H1 (cell line): ENCODE measurements around the gene EPS8L1.

Source experiments
- BRCA1 ChIP-seq: IDR thresholded peaks from 2 replicates; pipeline ENCODE4 v1.6.1; 2012; ENCODE audit warnings: low read depth, low read length, improper control_type of control experiment
- CBX5 ChIP-seq: fragments of 300-800, 300-1000 bp; sonication (generic); IDR thresholded peaks from 2 replicates; pipeline ENCODE4 v1.7.1; 2016; ENCODE audit warnings: antibody characterized with exemption, low read length, low read depth
- CTCF ChIP-seq, 3 experiments: IDR thresholded peaks; 1 replicate in 2 of 3; 2 replicates in 1 of 3; pipeline versions ENCODE4 v1.5.1 to v1.6.1; 2011; ENCODE audit warnings: low read length in 3 of 3, mild to moderate bottlenecking in 3 of 3, inconsistent platforms in 2 of 3, low read depth in 1 of 3, moderate library complexity in 1 of 3; ENCODE audit not compliant: insufficient read depth in 1 of 3; ENCODE audit errors: control extremely low read depth in 1 of 3
- EZH2 ChIP-seq: fragments of 200-600 bp; sonication (generic); IDR thresholded peaks from 2 replicates; pipeline ENCODE4 v1.7.1; 2012; ENCODE audit warnings: low read depth, mild to moderate bottlenecking, moderate library complexity, low read length, inconsistent platforms; ENCODE audit not compliant: severe bottlenecking
- HDAC6 ChIP-seq: IDR thresholded peaks from one replicate; pipeline ENCODE4 v1.7.1; 2012; ENCODE audit warnings: low read depth, mild to moderate bottlenecking, inconsistent platforms, low read length, moderate library complexity
- KDM5A ChIP-seq: fragments of 200-600 bp; IDR thresholded peaks from 2 replicates; pipeline ENCODE4 v1.7.1; 2012; ENCODE audit warnings: mild to moderate bottlenecking, low read length, inconsistent platforms, mixed read lengths
- POLR2A ChIP-seq, 2 experiments: IDR thresholded peaks; 1 replicate in 1 of 2; 2 replicates in 1 of 2; pipeline ENCODE4 v1.6.1; 2011; ENCODE audit warnings: low read depth in 2 of 2, low read length in 2 of 2, mild to moderate bottlenecking in 2 of 2; ENCODE audit errors: control extremely low read depth in 1 of 2
- USF2 ChIP-seq: IDR thresholded peaks from 2 replicates; pipeline ENCODE4 v1.6.1; 2011; ENCODE audit warnings: low read length, improper control_type of control experiment

- TF ChIP-seq CTCF (IDR thresholded peaks at IDR 0.05; ENCODE audit: control extremely low read depth in 1 of 3, insufficient read depth in 1 of 3, low read depth in 1 of 3, low read length in 3 of 3) (no peak), CBX5 (no peak), EZH2 (no peak), BRCA1 (no peak), POLR2A (IDR thresholded peaks at IDR 0.05; ENCODE audit: control extremely low read depth in 1 of 2, low read depth in 2 of 2, low read length in 2 of 2) (no peak), HDAC6 (no peak), USF2 (no peak), KDM5A (no peak)
Measured at GRCh38 chr19:55079400-55080038, 3.9 kb downstream of the EPS8L1 start.
